HEK293 (cell line): Measurements from ENCODE around the gene SLC17A1.

Experiments used
- CTCF ChIA-PET: fragments of 350-600 bp; formaldehyde crosslinking; extraction: SDS; loops from one replicate; lab custom pipeline; 2021; ENCODE audit warnings: antibody characterized with exemption; lab: Yijun Ruan, JAX
- POLR2A ChIA-PET: fragments of 300-600 bp; formaldehyde crosslinking; extraction: SDS; loops from one replicate; lab custom pipeline; 2020; ENCODE audit warnings: antibody characterized with exemption, inconsistent platforms; lab: Yijun Ruan, JAX
- H3K27ac ChIP-seq: fragments of 200-500 bp; sonication (Bioruptor generic); 2 replicates; pipeline ENCODE4 v1.5.1; 2014; ENCODE audit warnings: low read depth, low read length, control low read depth, inconsistent platforms; ENCODE audit errors: extremely low read depth
- H3K36me3 ChIP-seq, 2 experiments: fragments of 200-500 bp in 1 of 2; sonication (Bioruptor generic) in 1 of 2; 1 replicate in 1 of 2; 2 replicates in 1 of 2; pipeline ENCODE4 v1.5.1; 2014 to 2017; ENCODE audit warnings: inconsistent platforms in 2 of 2, low read length in 2 of 2; ENCODE audit not compliant: control insufficient read depth in 2 of 2, insufficient read depth in 1 of 2
- H3K4me1 ChIP-seq: fragments of 200-500 bp; sonication (Bioruptor generic); 2 replicates; pipeline ENCODE4 v1.5.1; 2014; ENCODE audit warnings: mild to moderate bottlenecking, low read length, inconsistent platforms; ENCODE audit not compliant: control insufficient read depth, insufficient read depth
- H3K4me3 ChIP-seq: 2 replicates; pipeline ENCODE4 v1.5.1; 2011; ENCODE audit warnings: low read depth, mild to moderate bottlenecking, control low read depth, low read length, moderate library complexity
- H3K9me3 ChIP-seq: fragments of 200-500 bp; sonication (Bioruptor generic); 2 replicates; pipeline ENCODE4 v1.5.1; 2014; ENCODE audit warnings: low read depth, low read length, inconsistent platforms; ENCODE audit not compliant: control insufficient read depth, insufficient read depth
- BCL6B ChIP-seq: fragments of 450-650 bp; formaldehyde crosslinking; IDR thresholded peaks from 2 replicates; pipeline ENCODE4 v1.5.1; 2017; ENCODE audit warnings: missing biosample characterization, missing genetic modification characterization
- CTCF ChIP-seq: fragments of 450-650 bp; formaldehyde crosslinking; IDR thresholded peaks from 2 replicates; pipeline ENCODE4 v1.5.1; 2016; ENCODE audit warnings: missing biosample characterization, missing genetic modification characterization
- ELK4 ChIP-seq: IDR thresholded peaks from 2 replicates; pipeline ENCODE4 v1.6.1; 2011; ENCODE audit warnings: mild to moderate bottlenecking, low read depth, low read length, borderline replicate concordance
- GLI4 ChIP-seq: fragments of 450-650 bp; formaldehyde crosslinking; IDR thresholded peaks from 2 replicates; pipeline ENCODE4 v1.5.1; 2016; ENCODE audit warnings: missing biosample characterization, missing genetic modification characterization
- GLIS2 ChIP-seq: fragments of 450-650 bp; formaldehyde crosslinking; IDR thresholded peaks from 2 replicates; pipeline ENCODE4 v1.5.1; 2016; ENCODE audit warnings: missing biosample characterization, missing genetic modification characterization
- KLF16 ChIP-seq: fragments of 450-650 bp; formaldehyde crosslinking; IDR thresholded peaks from 2 replicates; pipeline ENCODE4 v1.5.1; 2017; ENCODE audit warnings: missing biosample characterization, missing genetic modification characterization
- PRDM2 ChIP-seq: fragments of 450-650 bp; formaldehyde crosslinking; IDR thresholded peaks from 2 replicates; pipeline ENCODE4 v1.5.1; 2016; ENCODE audit warnings: missing biosample characterization, missing genetic modification characterization, borderline replicate concordance
- ZNF214 ChIP-seq: fragments of 450-650 bp; formaldehyde crosslinking; IDR thresholded peaks from 2 replicates; pipeline ENCODE4 v1.5.1; 2017; ENCODE audit warnings: missing biosample characterization, mild to moderate bottlenecking, missing genetic modification characterization, borderline replicate concordance
- ZNF221 ChIP-seq: fragments of 450-650 bp; formaldehyde crosslinking; IDR thresholded peaks from 2 replicates; pipeline ENCODE4 v1.5.1; 2017; ENCODE audit warnings: missing biosample characterization, missing genetic modification characterization, borderline replicate concordance
- ZNF248 ChIP-seq: fragments of 450-650 bp; formaldehyde crosslinking; IDR thresholded peaks from 2 replicates; pipeline ENCODE4 v1.5.1; 2017; ENCODE audit warnings: missing biosample characterization, missing genetic modification characterization
- ZNF280C ChIP-seq: fragments of 450-650 bp; formaldehyde crosslinking; IDR thresholded peaks from 2 replicates; pipeline ENCODE4 v1.5.1; 2016; ENCODE audit warnings: missing biosample characterization, missing genetic modification characterization
- ZNF48 ChIP-seq: fragments of 450-650 bp; formaldehyde crosslinking; IDR thresholded peaks from 2 replicates; pipeline ENCODE4 v1.5.1; 2016; ENCODE audit warnings: missing biosample characterization, missing genetic modification characterization
- ZNF518A ChIP-seq: fragments of 450-650 bp; formaldehyde crosslinking; conservative IDR thresholded peaks from 2 replicates; pipeline ENCODE4 v1.5.1; 2016; ENCODE audit warnings: low read depth, missing biosample characterization, missing genetic modification characterization
- ZNF777 ChIP-seq: fragments of 450-650 bp; formaldehyde crosslinking; IDR thresholded peaks from 2 replicates; pipeline ENCODE4 v1.5.1; 2017; ENCODE audit warnings: missing biosample characterization, missing genetic modification characterization, borderline replicate concordance
- ZNF791 ChIP-seq: fragments of 450-650 bp; formaldehyde crosslinking; IDR thresholded peaks from 2 replicates; pipeline ENCODE4 v1.5.1; 2016; ENCODE audit warnings: missing biosample characterization, missing genetic modification characterization
- ZSCAN5A ChIP-seq: fragments of 450-650 bp; formaldehyde crosslinking; IDR thresholded peaks from 2 replicates; pipeline ENCODE4 v1.5.1; 2016; ENCODE audit warnings: missing biosample characterization, missing genetic modification characterization

The SLC17A1 gene

GRCh38 chr6:25748049-25748448 lies 83.8 kb downstream of the SLC17A1 start (continued):
- TF ChIP-seq ZNF518A (no peak), BCL6B (tag by site-specific recombination) (no peak), ZSCAN5A (tag by site-specific recombination) (no peak)
- TF ChIP-seq, all 188 proteins: peak for 0

GRCh38 chr6:25747477-25747876 lies 84.4 kb downstream of the SLC17A1 start:
- CTCF ChIA-PET = interaction anchor here (0.7 to 1.8 kb wide), 4 partner anchors 24 to 257 kb away, joined by 3 to 5 read pairs (median 4); no protein-coding TSS in a partner anchor
- Histone ChIP-seq H3K4me1 (no peaks in the 10 kb centered on the region), H3K4me3 (no peak overlapping the region), H3K36me3 (no peaks in the 10 kb centered on the region), H3K9me3 (no peaks in the 10 kb centered on the region), H3K27ac (no peak overlapping the region)
- POLR2A ChIA-PET = interaction anchor here (1.4 kb wide), 1 partner anchor 273 kb away, joined by 3 read pairs; a partner anchor contains a TSS
- TF ChIP-seq KLF16 = no peak
- no peak for TF ChIP-seq PRDM2 (tag by site-specific recombination)
- TF ChIP-seq ZNF791 (tag by site-specific recombination) = no peak
- TF ChIP-seq CTCF = no peak
- TF ChIP-seq GLIS2 (tag by site-specific recombination) = no peak
- no peak for TF ChIP-seq ZNF248
- TF ChIP-seq ZNF214 = no peak
- no peak for TF ChIP-seq ZNF280C (tag by site-specific recombination)
- TF ChIP-seq ZNF777 = no peak
- no peak for TF ChIP-seq GLI4 (tag by site-specific recombination)
- TF ChIP-seq ZNF221 = no peak
- no peak for TF ChIP-seq ELK4
- no peak for TF ChIP-seq ZNF48 (tag by site-specific recombination)
